Stimulated activated naive B cell treated with anti-CD40 and anti-IgM and Interleukin-4, amounts not matched to agents 10 μg/mL and 1 μg/mL and 100 μg/mL, for 72 hours (primary cell): ENCODE results near the gene FNDC3B.

Experiments
- ATAC-seq, 2 donors: fragments of 150-1000 bp; cut with Tn5 transposase; replicated peaks; 2 replicates each; pipeline ENCODE4 v1.10.0; 2021; ENCODE audit warnings: moderate library complexity in 1 of 2
- DNase-seq: peaks from one replicate; pipeline ENCODE4 v3.0.0; 2021
- H3K27ac Mint-ChIP-seq: one replicate; pipeline ENCODE4 v1.8.0; 2022; ENCODE audit warnings: mild to moderate bottlenecking, mixed read lengths
- H3K27me3 Mint-ChIP-seq, 2 donors: one replicate each; pipeline ENCODE4 v1.8.0; 2022; ENCODE audit warnings: mixed read lengths in 2 of 2
- H3K36me3 Mint-ChIP-seq, 2 donors: one replicate each; pipeline ENCODE4 v1.8.0; 2022; ENCODE audit warnings: mixed read lengths in 2 of 2, mild to moderate bottlenecking in 1 of 2
- H3K4me1 Mint-ChIP-seq, 2 donors: one replicate each; pipeline ENCODE4 v1.8.0; 2022; ENCODE audit warnings: mixed read lengths in 2 of 2, mild to moderate bottlenecking in 1 of 2
- H3K4me3 Mint-ChIP-seq, 2 donors: one replicate each; pipeline ENCODE4 v1.8.0; 2022; ENCODE audit warnings: mild to moderate bottlenecking in 2 of 2, mixed read lengths in 2 of 2, moderate library complexity in 1 of 2
- H3K9me3 Mint-ChIP-seq, 2 donors: one replicate each; pipeline ENCODE4 v1.8.0; 2022; ENCODE audit warnings: mixed read lengths in 2 of 2, mild to moderate bottlenecking in 1 of 2

The FNDC3B gene

DNA sequence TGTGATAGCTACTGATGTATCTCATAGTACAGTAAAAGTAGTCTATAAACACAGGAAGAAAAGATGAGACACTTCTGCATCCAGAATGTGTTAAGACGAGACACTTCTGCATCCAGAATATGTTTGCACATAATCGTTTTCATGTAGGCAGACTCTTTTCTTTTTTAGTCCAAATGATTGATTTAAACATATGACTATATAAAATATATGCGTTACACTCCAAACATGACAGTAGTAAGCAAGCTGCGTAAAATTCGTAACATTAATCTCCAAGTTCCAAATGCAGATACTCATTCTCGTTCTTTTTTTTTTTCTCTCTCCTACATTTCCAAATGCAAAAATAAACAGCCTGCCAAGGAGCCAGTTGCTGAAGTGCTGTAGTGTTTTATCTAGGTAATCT is 82.6 kb downstream of the FNDC3B start:
- Mint-ChIP-seq H3K4me3 (no peak overlapping the region), H3K36me3 (peaks cover 19 to 38% of the 10 kb centered on the region in 2 donors), H3K27me3 (peaks cover 3 to 33% of the 10 kb centered on the region in 2 donors), H3K4me1 (no peaks in the 10 kb centered on the region), H3K9me3 (no peaks in the 10 kb centered on the region), H3K27ac (no peak overlapping the region)
- no peak for ATAC-seq
- no peak for DNase-seq

DNA sequence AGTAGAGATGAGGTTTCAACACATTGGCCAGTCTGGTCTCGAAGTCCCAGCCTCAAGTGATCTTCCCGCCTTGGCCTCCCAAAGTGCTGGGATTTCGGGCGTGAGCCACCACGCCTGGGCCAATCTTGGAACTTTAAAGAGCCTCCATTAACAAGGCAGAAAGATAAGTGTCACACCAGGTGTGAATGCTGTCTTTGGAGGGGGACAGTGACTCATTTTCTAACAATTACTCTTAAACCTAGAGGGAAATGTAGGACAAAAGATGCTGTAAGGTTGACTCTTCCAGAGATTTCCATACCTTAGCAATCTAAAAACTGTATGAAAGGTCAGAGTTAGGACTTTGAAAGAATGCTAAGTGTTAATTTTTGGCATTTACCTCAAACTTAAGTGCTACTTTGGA is 84.9 kb downstream of the FNDC3B start:
- Mint-ChIP-seq H3K4me1 (no peaks in the 10 kb centered on the region), H3K27ac (no peak overlapping the region), H3K4me3 (no peak overlapping the region), H3K27me3 (peaks cover 5 to 28% of the 10 kb centered on the region in 2 donors), H3K36me3 (peaks cover 13 to 23% of the 10 kb centered on the region in 2 donors), H3K9me3 (no peaks in the 10 kb centered on the region)
- ATAC-seq: no peak
- no peak for DNase-seq

DNA sequence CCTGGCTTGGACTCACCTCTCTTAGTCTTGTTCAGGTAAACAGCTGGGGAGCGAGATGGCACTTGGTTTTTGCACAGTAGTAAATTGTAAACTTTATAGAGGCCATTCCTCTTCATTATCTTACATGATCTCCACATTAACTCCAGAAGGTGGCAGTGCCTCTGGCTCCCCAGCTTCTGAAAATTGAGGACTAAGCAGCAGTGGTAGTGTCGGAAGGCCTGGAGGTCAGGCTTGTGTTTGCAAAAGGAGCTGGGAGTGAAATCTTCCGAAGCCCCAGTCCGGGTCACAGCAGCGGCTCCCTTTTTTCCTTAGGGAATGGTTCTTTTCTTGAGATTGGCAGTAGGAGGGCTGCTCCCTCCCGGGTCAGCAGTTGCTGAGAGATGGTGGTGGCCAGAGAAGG is 85.7 kb downstream of the FNDC3B start:
- ATAC-seq (no peak), DNase-seq (no peak)
- no peak overlapping the region for H3K27ac Mint-ChIP-seq
- peaks cover 5 to 32% of the 10 kb centered on the region in 2 donors for H3K27me3 Mint-ChIP-seq
- no peaks in the 10 kb centered on the region for H3K9me3 Mint-ChIP-seq
- peaks cover 12 to 22% of the 10 kb centered on the region in 2 donors for H3K36me3 Mint-ChIP-seq
- H3K4me1 Mint-ChIP-seq: peaks cover 3 to 8% of the 10 kb centered on the region in 2 donors
- H3K4me3 Mint-ChIP-seq: no peak overlapping the region

DNA sequence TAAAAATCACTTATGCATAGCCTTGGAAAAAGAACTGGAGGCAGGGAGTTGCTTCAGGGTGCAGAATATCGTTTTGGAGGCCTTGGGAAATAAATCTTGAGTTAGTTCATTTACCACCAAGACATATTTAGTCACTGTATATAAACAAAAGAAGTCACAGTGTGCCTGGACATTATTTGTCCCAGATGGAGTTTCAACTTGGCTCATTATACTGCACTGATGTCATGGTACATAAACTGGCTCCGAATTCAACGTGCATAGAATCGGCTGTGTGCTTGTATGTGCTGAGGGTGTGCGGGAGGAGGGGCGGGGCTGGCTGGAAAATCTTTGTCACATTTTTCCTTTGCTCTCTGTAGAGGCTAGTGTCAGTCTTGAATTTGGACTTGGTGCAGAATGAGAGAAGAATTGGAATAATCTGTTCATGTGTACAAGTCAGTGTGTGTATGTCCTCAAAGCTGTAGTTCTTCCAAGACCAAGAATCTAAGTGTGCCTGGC is 86.6 kb downstream of the FNDC3B start:
- no peak overlapping the region for H3K27ac Mint-ChIP-seq
- DNase-seq (no peak), ATAC-seq (no peak)
- no peak overlapping the region for H3K4me3 Mint-ChIP-seq
- peaks cover 6 to 13% of the 10 kb centered on the region in 2 donors for H3K4me1 Mint-ChIP-seq
- H3K27me3 Mint-ChIP-seq: peaks cover 5 to 36% of the 10 kb centered on the region in 2 donors
- H3K36me3 Mint-ChIP-seq: peaks cover 16 to 24% of the 10 kb centered on the region in 2 donors
- H3K9me3 Mint-ChIP-seq: no peaks in the 10 kb centered on the region

DNA sequence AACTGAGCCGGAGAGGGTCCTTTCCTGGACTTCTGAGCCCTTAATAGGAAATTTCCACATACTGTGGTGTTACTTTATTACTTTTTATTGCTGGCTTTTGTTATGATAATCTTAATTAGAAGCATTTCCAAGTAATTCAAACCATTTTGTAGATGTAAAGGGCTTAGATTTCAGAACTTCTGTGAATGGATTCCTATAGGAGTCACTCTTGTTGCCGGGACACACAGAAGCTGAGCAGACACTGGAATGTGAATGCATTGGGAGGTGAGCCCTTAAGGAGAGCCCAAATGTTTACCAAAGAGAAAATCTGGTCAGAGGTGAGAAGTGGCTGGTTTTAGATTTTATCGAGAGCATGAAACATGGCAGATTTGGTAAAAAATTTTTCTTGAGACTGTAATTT is 87.4 kb downstream of the FNDC3B start:
- ATAC-seq (no peak), DNase-seq (no peak)
- Mint-ChIP-seq H3K4me1 (peaks cover 6 to 13% of the 10 kb centered on the region in 2 donors), H3K27me3 (peaks cover 5 to 36% of the 10 kb centered on the region in 2 donors), H3K9me3 (no peaks in the 10 kb centered on the region), H3K36me3 (peaks cover 16 to 24% of the 10 kb centered on the region in 2 donors), H3K4me3 (no peak overlapping the region), H3K27ac (no peak overlapping the region)

DNA sequence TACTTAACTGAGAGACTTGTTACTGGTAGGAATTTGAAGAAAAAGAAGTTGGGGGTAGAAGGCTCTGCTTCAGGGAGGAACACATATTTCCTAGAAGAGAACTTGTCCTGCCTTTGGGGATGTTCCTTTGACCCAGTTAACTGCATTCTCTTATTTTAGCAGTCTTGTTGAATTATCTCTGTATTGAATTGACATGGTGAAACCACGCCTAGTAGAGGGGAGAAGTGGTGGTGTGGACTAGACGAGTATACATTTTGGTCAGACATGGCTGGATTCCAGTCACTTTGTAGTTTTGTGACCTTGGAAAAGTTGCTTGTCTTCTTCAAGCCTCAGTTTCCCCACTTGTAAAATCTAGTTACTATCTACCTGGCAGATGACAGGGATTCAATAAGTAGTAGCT is 87.8 kb downstream of the FNDC3B start:
- peaks cover 6 to 13% of the 10 kb centered on the region in 2 donors for H3K4me1 Mint-ChIP-seq

DNA sequence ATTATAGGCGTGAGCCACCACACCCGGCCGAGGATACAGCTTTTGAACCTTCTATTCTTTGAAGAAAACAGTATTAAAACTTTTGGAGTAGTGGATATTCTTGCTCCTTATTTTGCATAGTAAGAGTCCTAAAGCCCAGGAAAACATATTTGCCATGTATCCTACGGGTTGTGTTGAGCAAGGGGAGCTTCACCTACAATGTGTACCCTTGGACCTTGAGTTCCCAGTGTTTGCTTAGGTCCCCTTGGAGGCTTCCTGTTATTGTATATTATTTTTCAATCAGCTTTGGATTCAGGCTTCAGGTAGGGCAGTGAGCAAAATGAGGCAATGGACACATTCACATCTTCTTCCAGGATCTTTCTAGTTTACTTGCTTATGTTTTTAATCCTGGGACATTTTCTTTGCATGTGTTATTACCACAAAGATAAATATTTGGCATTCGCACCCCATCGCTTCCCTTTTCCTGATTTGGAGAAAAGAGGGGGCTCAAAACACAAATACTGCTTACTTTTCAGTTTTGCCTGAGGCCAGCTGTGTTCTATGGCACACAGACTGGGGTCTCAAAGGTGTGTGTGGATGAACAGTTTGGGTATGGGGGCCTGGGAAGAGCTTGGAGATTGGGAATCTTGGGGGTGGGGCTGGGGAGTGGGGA is 88.7 kb downstream of the FNDC3B start:
- H3K27ac Mint-ChIP-seq: no peak overlapping the region
- ATAC-seq (no peak), DNase-seq (no peak)
- H3K36me3 Mint-ChIP-seq: peaks cover 13 to 24% of the 10 kb centered on the region in 2 donors
- no peak overlapping the region for H3K4me3 Mint-ChIP-seq
- H3K4me1 Mint-ChIP-seq: peaks cover 6 to 13% of the 10 kb centered on the region in 2 donors
- H3K9me3 Mint-ChIP-seq: no peaks in the 10 kb centered on the region
- H3K27me3 Mint-ChIP-seq: peaks cover 5 to 30% of the 10 kb centered on the region in 2 donors

More for the DNA sequence above, 87.8 kb downstream of the FNDC3B start:
- ATAC-seq (no peak), DNase-seq (no peak)
- no peak overlapping the region for H3K27ac Mint-ChIP-seq
- no peak overlapping the region for H3K4me3 Mint-ChIP-seq
- H3K36me3 Mint-ChIP-seq: peaks cover 16 to 24% of the 10 kb centered on the region in 2 donors
- peaks cover 5 to 36% of the 10 kb centered on the region in 2 donors for H3K27me3 Mint-ChIP-seq
- H3K9me3 Mint-ChIP-seq: no peaks in the 10 kb centered on the region

DNA sequence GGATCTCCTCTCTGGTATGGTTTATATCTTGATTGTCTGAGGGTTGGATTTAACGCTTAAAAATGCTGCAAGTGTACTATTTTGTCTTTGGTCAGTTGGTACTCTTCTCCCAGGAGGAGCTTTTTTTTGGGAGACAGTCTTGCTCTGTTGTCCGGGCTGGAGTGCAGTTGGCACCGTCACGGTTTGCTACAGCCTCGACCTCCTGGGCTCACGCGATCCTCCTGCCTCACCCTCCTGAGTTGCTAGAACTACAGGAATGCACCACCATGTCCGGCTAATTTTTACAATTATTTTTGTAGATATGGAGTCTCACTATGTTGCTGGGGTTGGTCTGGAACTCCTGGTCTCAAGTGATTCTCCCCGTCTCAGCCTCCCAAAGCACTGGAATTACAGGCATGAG is 89.5 kb downstream of the FNDC3B start:
- H3K27me3 Mint-ChIP-seq: peaks cover 5 to 30% of the 10 kb centered on the region in 2 donors
- ATAC-seq: no peak
- H3K4me3 Mint-ChIP-seq: no peak overlapping the region
- H3K36me3 Mint-ChIP-seq: peaks cover 13 to 26% of the 10 kb centered on the region in 2 donors
- no peak for DNase-seq
- no peaks in the 10 kb centered on the region for H3K9me3 Mint-ChIP-seq
- H3K4me1 Mint-ChIP-seq: peaks cover 6 to 13% of the 10 kb centered on the region in 2 donors
- H3K27ac Mint-ChIP-seq: no peak overlapping the region

DNA sequence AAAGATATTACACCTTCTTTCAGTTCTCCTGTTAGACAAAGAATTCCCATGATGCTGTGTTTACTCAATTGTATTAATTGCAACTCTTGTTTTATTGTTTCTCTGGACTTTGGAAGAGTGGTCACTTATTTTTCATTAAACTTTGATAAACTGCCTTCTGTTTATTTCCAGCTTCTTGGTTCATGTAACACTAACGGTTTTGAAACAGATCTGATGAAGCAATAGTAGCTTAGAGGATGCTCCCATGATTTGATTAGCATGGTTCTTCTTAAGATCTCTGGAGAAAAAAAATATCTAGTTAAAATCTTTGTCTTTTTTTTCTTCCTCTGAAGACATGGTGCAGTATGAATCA is 90.1 kb downstream of the FNDC3B start:
- ATAC-seq (no peak), DNase-seq (no peak)
- Mint-ChIP-seq H3K9me3 (no peaks in the 10 kb centered on the region), H3K36me3 (peaks cover 11 to 24% of the 10 kb centered on the region in 2 donors), H3K4me3 (no peak overlapping the region), H3K27me3 (peaks cover 5 to 30% of the 10 kb centered on the region in 2 donors), H3K4me1 (peaks cover 9 to 13% of the 10 kb centered on the region in 2 donors), H3K27ac (no peak overlapping the region)

DNA sequence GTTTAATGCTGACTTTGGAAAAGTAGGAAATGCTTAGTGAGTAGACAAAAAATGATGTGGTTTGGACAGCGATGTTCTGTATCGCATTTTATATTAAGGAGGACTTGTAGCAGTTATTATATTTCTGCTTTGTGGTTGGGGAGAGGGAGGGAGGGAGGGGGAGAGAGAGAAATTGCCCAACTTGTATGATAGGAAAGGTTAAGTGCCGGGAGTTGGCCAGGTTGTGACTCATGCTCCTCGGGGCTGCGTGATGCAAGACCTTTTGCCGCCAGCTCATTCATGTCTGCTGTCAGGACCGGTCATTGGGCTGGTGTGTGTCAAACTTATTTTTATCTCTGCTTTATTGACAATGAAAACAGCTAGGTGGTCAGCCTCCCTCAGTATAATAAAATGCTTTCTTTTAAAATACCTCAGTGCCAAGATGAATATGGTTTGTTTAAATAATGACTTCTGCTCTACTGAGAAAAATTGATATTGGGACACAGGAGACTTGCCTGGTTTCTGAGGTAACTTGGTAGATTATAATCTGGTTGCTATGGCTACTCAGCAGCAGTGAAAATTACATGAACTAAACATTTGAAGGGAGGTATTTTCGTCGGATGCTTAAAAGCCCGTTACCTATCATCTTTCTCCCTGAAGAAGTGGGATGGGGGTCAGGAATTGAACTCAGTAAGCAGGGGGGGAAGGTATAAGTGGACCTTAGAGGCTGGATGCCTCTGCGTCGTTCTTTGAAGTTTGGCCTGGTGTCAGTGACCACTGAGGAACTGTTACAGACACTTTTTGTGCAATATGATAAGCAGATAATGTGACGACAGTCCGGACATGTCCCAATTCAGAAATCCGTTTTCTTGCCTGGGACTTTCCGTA is 90.7 kb downstream of the FNDC3B start:
- ATAC-seq (peak; percentile 91 to 93), DNase-seq (no peak)
- no peak overlapping the region for H3K4me3 Mint-ChIP-seq
- peaks cover 9 to 18% of the 10 kb centered on the region in 2 donors for H3K36me3 Mint-ChIP-seq
- H3K9me3 Mint-ChIP-seq: no peaks in the 10 kb centered on the region
- peaks cover 9 to 13% of the 10 kb centered on the region in 2 donors for H3K4me1 Mint-ChIP-seq
- peaks cover 5 to 26% of the 10 kb centered on the region in 2 donors for H3K27me3 Mint-ChIP-seq
- peak overlapping the region; percentile 62 for H3K27ac Mint-ChIP-seq

DNA sequence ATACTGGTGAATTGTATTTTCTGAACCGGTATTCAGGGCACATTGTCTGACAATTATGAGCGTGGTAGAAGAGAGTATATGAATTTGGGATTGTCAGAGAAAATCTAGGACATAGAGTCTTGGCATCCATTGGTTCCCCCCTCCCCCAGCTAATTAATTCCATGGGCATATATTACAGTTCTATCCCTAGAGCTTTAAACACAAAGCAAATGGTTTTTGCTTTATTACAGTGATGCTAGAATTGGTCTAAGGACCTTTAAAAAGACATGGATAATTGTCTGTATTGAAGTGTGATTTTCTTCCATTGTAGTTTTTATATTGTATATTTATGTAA is 91.3 kb downstream of the FNDC3B start:
- peaks cover 9 to 13% of the 10 kb centered on the region in 2 donors for H3K4me1 Mint-ChIP-seq
- no peak overlapping the region for H3K27ac Mint-ChIP-seq
- ATAC-seq (no peak), DNase-seq (no peak)
- no peaks in the 10 kb centered on the region for H3K9me3 Mint-ChIP-seq
- H3K36me3 Mint-ChIP-seq: peaks cover 7 to 21% of the 10 kb centered on the region in 2 donors
- peaks cover 5 to 22% of the 10 kb centered on the region in 2 donors for H3K27me3 Mint-ChIP-seq
- H3K4me3 Mint-ChIP-seq: no peak overlapping the region

DNA sequence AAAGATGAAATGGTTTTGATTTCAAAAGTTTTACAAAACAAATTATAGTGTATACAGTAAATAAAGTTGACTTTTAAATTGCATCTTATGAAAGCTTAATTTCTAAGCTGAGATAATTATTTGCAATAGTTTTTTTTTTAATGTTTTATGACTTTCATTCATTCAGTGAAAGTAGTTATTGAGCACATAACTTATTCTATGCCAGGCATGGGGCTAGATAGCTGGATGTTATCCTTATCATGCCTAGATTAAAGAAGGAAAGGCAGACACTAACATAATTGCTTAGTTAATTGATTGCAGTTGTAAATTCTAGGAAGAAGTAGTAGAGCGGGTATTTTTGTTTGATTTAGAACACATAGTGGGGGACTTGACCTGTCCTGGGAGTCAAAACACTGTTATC is 92.4 kb downstream of the FNDC3B start:
- Mint-ChIP-seq H3K4me3 (no peak overlapping the region), H3K27ac (no peak overlapping the region), H3K4me1 (peaks cover 9 to 13% of the 10 kb centered on the region in 2 donors), H3K9me3 (no peaks in the 10 kb centered on the region), H3K36me3 (peaks cover 7 to 25% of the 10 kb centered on the region in 2 donors), H3K27me3 (peaks cover 9 to 27% of the 10 kb centered on the region in 2 donors)
- no peak for ATAC-seq
- no peak for DNase-seq

DNA sequence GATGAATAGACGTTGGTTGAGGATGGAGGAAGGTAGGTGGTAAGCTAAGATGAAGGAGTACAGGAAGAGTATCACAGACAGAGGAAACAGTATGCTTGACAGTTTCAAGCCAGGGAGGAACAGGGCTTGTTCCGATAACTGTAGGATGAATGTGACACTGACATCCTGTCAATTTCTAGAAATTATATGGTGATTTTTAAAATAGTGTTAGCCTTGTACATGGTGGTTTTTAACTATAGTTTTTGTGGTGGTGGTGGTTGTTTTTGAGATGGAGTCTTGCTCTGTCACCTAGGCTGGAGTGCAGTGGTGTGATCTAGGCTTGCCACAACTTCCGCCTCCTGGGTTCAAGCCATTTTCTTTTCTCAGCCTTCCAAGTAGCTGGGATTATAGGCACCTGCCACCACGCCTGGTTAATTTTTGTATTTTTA is 92.8 kb downstream of the FNDC3B start:
- Mint-ChIP-seq H3K36me3 (peaks cover 7 to 25% of the 10 kb centered on the region in 2 donors), H3K9me3 (no peaks in the 10 kb centered on the region), H3K4me1 (peaks cover 9 to 13% of the 10 kb centered on the region in 2 donors), H3K27ac (no peak overlapping the region), H3K4me3 (no peak overlapping the region), H3K27me3 (peaks cover 5 to 27% of the 10 kb centered on the region in 2 donors)
- ATAC-seq (no peak), DNase-seq (no peak)

DNA sequence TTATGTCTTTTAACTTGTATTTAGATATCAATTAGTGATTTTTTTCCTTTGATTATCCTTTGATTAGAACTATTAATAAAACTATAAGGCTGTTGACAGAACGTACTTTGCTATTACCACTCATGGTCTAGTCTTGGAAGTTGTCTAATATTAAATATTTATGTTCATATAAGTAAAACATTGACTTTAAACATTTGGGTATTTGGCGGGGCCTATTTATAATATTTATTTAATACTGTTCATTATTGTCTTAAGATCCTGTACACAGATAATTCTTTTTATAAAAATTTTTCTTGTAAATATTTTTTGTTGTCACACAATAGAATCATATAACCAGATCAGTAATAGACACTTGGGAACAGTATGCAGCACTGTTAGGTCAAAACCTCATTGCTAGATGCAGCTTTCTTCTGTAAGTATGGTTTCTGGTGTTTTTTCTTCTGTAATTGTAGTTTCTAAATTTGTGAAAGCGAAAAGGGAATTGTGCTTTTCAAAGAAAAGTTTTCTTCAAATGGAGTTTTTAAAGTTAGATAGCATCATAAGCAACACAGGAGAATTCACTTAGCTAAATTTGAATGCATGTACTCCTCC is 93.4 kb downstream of the FNDC3B start:
- Mint-ChIP-seq H3K27ac (no peak overlapping the region), H3K36me3 (peaks cover 7 to 25% of the 10 kb centered on the region in 2 donors), H3K4me3 (no peak overlapping the region), H3K27me3 (peaks cover 5 to 28% of the 10 kb centered on the region in 2 donors), H3K9me3 (no peaks in the 10 kb centered on the region), H3K4me1 (peaks cover 9 to 15% of the 10 kb centered on the region in 2 donors)
- ATAC-seq: no peak
- DNase-seq: no peak
